Upper lobe of right lung (tissue), 1 donor: ENCODE measurements around the gene LYPD3. TPM values are rescaled to one million over a fixed set of nuclear protein-coding genes. Genes with fewer than 3 reads are reported as not detected.

Experiments
- ATAC-seq: fragments of 200-7000 bp; cut with Tn5 transposase; one replicate; pipeline ENCODE4 v1.9.1; 2020; ENCODE audit warnings: mild to moderate bottlenecking, moderate library complexity
- DNase-seq: peaks from one replicate; pipeline ENCODE4 v3.0.0-alpha.2; 2020
- H3K27ac ChIP-seq: fragments of 200-600 bp; one replicate; pipeline ENCODE4 v1.8.0; 2022
- H3K27me3 ChIP-seq: fragments of 200-600 bp; one replicate; pipeline ENCODE4 v1.8.0; 2022; ENCODE audit warnings: mild to moderate bottlenecking
- H3K36me3 ChIP-seq: fragments of 200-600 bp; one replicate; pipeline ENCODE4 v1.8.0; 2022
- H3K4me1 ChIP-seq: fragments of 200-600 bp; one replicate; pipeline ENCODE4 v1.8.0; 2022
- H3K4me3 ChIP-seq: fragments of 200-600 bp; one replicate; pipeline ENCODE4 v1.8.0; 2022; ENCODE audit warnings: mild to moderate bottlenecking
- H3K9me3 ChIP-seq: fragments of 200-600 bp; one replicate; pipeline ENCODE4 v1.8.0; 2022
- CTCF ChIP-seq: fragments of 200-600 bp; IDR thresholded peaks from one replicate; pipeline ENCODE4 v1.8.0; 2022; ENCODE audit warnings: antibody characterized with exemption
- intact Hi-C: fragments of 100-400 bp; cut with DNase I; formaldehyde crosslinking; loops from one replicate; pipeline ENCODE4 v1.11.0; 2022
- total RNA-seq: library from RNA; stranded (reverse); fragmentation: NEBNext Ultra II Directional; extraction: Animal tissue kit (Norgen Biotek cat#: 25700); gene quantifications from one replicate; pipeline ENCODE4 v1.2.1, GENCODE V29; 2021
- donor health status: DM: no; HTN: yes; CAD: no; lungs with severe emphysema.

LYPD3 gene
- total RNA-seq, 1 donor from 2014 or later = 0.75 TPM

DNA sequence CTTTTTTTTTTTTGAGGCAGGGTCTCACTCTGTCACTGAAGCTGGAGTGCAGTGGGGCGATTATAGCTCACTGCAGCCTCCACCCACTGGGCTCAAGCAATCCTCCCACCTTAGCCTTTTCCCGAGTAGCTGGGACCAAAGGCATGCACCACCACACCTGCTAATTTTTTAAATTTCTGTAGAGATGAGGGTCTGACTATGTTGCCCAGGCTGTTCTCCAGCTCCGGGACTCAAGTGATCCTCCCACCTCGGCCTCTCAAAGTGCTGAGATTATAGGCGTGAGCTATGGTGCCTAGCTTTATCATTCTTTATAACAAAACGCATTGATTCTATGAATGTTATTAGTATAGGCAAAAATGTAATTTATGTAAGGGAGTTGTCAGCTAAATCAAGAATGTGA is 17.9 kb upstream of the LYPD3 start:
- ATAC-seq (no peak), DNase-seq (no peak)
- Histone ChIP-seq H3K36me3 (no peaks in the 10 kb centered on the region), H3K27me3 (no peaks in the 10 kb centered on the region), H3K27ac (no peak overlapping the region), H3K4me3 (no peak overlapping the region), H3K4me1 (no peaks in the 10 kb centered on the region), H3K9me3 (no peaks in the 10 kb centered on the region)
- intact Hi-C loops = no loop called here
- TF ChIP-seq CTCF = no peak

DNA sequence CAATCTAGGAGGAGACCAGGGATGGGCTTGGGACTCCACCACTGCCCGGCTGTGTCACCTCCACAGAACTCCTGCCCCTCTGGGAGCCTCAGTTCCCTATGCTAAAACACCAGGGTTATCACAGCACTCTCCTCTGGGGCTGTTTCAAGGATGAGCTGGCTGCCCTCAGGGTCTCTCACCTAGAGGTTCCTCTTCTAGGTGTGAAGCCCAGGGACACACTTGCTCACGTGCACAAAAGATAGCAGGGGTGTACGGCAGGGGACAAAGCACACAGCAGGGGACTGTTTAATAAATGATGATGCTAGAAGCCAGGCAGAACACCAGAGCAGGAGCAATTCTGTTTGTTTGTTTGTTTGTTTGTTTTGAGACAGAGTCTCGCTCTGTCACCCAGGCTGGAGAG is 16.8 kb upstream of the LYPD3 start:
- no peaks in the 10 kb centered on the region for H3K27me3 ChIP-seq
- ATAC-seq (no peak), DNase-seq (no peak)
- H3K4me1 ChIP-seq = no peaks in the 10 kb centered on the region
- TF ChIP-seq CTCF = no peak
- no peak overlapping the region for H3K27ac ChIP-seq
- H3K4me3 ChIP-seq = no peak overlapping the region
- no peaks in the 10 kb centered on the region for H3K36me3 ChIP-seq
- intact Hi-C loops = no loop called here
- H3K9me3 ChIP-seq = no peaks in the 10 kb centered on the region

GRCh38 chr19:43481701-43482100 is 16.3 kb upstream of the LYPD3 start:
- H3K9me3 ChIP-seq = no peaks in the 10 kb centered on the region
- intact Hi-C loops = no loop called here
- no peak overlapping the region for H3K4me3 ChIP-seq
- no peaks in the 10 kb centered on the region for H3K4me1 ChIP-seq
- no peaks in the 10 kb centered on the region for H3K27me3 ChIP-seq
- H3K36me3 ChIP-seq = no peaks in the 10 kb centered on the region
- no peak for DNase-seq
- H3K27ac ChIP-seq = no peak overlapping the region
- TF ChIP-seq CTCF = no peak
- no peak for ATAC-seq

DNA sequence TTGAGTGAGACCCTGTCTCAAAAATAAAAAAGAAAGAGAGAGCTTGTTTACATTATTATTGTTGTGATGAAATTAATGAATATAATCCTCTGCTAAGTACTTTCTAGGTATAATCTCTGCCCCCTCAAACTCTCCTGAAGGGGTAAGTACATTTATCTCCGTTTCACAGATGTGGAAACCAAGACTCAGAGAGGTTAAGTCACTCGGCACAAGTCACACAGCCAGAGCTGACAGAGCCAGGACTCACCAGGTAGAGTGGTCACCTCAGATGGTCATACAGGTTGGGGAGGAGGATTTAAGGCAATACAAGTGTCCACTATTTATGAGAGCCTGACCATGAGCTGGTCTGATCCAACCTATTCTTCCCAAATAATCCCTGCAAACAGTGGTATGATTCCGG is 15.2 kb upstream of the LYPD3 start:
- TF ChIP-seq CTCF = no peak
- Histone ChIP-seq H3K4me3 (no peak overlapping the region), H3K36me3 (no peaks in the 10 kb centered on the region), H3K4me1 (peaks cover 9% of the 10 kb centered on the region), H3K9me3 (no peaks in the 10 kb centered on the region), H3K27me3 (no peaks in the 10 kb centered on the region), H3K27ac (no peak overlapping the region)
- DNase-seq = no peak
- intact Hi-C loops = no loop called here
- ATAC-seq = no peak

DNA sequence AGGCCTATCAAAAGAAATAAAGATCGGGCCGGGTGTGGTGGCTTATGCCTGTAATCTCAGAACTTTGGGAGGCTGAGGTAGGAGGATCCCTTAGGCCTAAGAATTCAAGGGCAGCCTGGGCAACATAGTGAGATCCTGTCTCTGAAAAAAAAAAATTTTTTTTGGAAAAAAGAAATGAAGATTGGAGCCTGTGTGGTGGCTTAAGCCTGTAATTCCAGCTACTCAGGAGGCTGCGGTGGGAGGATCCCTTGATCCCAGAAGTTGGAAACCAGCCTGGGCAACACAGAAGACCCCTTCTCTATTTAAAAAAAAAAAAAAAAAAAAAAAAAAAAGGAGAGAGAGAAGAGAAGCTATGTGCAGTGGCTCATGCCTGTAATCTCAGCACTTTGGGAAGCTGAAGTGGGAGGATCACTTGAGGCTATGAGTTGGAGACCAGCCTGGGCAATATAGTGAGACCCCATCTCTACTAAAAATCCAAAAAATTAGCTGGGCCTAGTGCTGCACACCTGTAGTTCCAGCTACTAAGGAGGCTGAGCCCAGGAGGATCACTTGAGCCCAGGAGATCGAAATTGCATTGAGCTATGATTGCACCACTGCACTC is 14.7 kb upstream of the LYPD3 start:
- no peak for TF ChIP-seq CTCF
- Histone ChIP-seq H3K4me1 (peaks cover 11% of the 10 kb centered on the region), H3K36me3 (no peaks in the 10 kb centered on the region), H3K27me3 (no peaks in the 10 kb centered on the region), H3K4me3 (no peak overlapping the region), H3K9me3 (no peaks in the 10 kb centered on the region), H3K27ac (no peak overlapping the region)
- ATAC-seq (no peak), DNase-seq (no peak)
- intact Hi-C loops = no loop called here

DNA sequence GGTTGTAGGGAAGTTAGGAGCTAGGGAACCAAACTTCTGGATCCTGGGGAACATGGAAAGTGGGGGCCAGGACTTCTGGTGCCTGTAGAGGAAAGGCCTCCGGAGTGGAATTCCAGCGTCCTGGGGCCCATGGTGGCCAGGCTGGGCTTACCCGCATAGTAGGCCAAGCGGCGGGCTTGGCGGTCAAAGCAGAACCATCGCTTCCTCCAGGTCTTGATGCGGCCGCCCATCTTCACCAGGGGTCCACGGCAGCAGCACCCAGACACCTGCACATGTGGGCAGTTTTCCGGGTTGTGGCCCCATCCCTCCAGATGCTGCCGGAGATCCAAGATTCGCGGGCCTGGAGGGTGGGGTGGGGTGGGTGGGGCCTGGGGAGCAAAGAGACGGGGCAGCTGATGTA is 13.8 kb upstream of the LYPD3 start:
- no peak for TF ChIP-seq CTCF
- H3K27ac ChIP-seq = no peak overlapping the region
- no peak for DNase-seq
- H3K4me3 ChIP-seq = no peak overlapping the region
- peaks cover 14% of the 10 kb centered on the region for H3K4me1 ChIP-seq
- H3K27me3 ChIP-seq = no peaks in the 10 kb centered on the region
- no peaks in the 10 kb centered on the region for H3K9me3 ChIP-seq
- no peaks in the 10 kb centered on the region for H3K36me3 ChIP-seq
- intact Hi-C loops = no loop called here
- ATAC-seq = no peak
